HG02840 (cell line): ENCODE measurements around the gene BRD1.

Source experiments
- ATAC-seq: cut with Tn5 transposase; IDR thresholded peaks from one replicate; pipeline ENCODE4 v1.9.1; 2021; ENCODE audit warnings: mild to moderate bottlenecking, moderate library complexity, moderate number of reproducible peaks; ENCODE audit not compliant: unreplicated experiment, low FRiP score

BRD1 gene

DNA sequence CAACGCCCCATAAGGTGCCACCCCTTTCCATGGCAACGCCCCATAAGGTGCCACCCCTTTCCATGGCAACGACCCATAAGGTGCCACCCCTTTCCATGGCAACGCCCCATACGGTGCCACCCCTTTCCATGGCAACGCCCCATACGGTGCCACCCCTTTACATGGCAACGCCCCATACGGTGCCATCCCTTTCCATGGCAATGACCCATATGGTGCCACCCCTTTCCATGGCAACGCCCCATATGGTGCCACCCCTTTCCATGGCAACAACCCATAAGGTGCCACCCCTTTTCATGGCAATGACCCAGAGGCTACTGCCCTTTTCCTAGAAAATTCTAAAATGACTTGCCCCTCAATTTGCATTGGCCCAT is 72.1 kb downstream of the BRD1 start:
- ATAC-seq = no peak

DNA sequence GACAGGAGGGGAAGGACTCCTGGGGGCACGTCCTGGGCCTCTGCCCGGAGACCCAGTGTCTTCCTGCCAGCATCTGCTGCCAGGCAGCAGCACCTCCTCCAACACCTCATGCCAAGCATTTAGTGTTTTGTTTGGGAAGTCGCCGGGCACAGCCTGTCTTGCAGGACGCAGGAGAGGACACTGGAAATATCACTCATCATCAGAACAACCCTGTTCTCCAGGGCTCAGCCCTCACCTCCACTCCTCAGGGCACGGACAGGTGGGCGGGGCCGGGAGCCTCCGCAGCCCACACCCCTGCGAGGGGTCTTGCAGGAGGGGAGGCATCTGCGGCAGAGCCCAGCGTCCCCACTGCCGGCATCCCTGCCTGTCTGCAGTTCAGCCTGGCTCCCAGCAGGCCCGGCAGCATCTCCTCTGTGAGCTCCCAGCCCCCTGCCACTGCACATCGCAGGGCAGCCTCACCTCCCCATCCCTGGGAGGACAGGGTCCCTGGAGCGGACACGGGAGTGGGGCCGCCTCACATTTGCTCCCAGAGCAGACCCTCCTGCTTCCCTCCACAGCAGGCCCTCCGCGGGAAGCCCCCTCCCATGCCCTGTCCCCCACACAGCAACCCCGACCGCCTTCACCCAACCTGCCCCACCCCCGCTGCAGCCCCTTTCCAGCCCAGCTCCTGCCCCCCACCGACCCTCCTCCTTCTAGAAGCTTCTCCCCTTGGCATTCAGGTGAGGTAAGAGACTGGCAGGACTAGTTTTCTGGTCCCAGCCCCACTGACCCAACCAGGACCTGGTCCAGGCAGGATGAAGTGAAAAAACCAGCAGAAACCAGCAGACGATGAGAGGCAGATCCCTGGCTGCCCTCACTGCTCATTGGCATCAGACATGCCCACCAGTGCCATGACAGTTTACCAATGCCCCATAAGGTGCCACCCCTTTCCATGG is 72.7 kb downstream of the BRD1 start:
- no peak for ATAC-seq

DNA sequence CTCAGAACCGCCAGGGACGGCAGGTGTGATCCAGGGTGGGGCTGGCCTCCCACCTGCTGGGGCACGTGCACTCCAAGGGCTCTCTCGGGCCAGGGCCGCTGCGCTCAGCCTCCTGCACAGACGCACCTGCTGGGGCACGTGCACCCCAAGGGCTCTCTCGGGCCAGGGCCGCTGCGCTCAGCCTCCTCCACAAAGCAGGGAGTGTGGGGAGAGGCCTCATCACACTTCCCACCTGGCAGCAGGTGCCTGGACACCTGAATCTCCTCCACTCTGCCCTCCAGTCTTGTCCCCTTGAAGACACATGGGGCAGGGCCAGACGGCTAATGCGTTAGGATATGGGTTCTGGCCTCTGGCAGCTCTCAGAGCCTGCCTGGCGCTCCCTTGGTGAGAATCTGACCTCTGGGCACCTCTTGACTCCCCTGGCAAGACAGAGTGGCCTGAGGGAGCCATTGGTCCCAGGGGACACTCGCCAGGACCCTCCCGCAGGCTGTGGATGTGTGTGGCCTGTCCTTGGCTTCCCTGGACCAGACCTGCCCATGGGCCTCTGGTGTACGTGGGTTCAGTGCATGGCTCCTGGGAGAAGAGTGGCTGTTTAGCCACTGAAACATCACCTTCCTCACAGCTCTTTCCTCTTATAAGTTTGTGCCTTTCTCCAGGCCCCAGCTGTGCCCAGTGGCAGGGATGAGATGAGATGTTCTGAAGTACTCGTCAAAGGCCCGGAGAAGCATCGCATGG is 73.5 kb downstream of the BRD1 start:
- no peak for ATAC-seq

DNA sequence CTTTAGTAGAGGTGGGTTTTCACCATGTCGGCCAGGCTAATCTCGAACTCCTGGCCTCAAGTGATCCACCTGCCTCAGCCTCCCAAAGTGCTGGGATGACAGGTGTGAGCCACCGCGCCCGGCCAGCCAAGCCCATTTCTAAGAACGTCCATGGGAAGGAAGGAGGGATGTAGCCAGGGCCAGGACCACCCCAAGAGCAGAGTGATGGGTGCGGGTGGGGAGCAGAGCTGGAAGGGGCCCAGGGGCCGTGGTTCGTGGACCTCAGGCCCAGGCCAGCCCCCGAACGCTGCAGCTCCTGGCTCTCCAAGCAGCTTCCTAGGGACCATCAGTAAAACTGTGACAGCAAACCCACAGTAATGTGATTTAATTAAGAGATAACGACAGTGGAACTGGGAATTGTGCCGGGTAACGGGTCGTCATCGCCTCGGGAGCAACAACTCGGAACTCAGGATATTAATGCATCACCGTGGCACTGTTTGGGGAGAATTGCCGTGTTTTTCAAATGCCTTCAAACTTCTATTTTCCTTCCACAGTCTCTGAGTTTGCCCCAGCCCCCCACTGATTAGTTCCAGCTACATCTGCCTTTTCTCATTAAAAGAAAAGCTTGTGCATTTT is 74.3 kb downstream of the BRD1 start:
- ATAC-seq = no peak

DNA sequence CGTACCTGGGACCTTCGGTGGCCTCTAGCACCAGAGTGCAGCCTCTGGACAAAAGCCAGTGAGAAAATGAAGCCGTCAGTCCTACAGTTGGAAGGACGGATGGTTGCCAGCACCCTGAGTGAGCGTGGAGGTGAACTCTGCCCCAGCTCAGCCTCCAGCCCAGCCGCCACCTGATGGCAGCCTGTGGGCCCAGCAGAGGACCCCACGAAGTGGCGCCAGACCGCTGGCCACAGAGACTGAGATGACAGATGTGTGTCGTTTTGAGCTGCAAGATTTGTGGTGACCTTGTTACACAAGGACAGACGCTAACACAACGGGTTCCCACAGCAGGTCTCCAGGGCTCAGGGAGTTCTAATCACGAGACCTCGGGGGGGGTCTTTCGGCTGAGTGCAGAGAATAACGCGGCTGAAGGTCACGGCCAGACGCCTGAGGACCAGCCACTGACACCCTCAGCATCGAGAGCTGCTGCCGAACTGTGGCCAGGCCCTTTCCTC is 75.0 kb downstream of the BRD1 start:
- ATAC-seq = no peak

DNA sequence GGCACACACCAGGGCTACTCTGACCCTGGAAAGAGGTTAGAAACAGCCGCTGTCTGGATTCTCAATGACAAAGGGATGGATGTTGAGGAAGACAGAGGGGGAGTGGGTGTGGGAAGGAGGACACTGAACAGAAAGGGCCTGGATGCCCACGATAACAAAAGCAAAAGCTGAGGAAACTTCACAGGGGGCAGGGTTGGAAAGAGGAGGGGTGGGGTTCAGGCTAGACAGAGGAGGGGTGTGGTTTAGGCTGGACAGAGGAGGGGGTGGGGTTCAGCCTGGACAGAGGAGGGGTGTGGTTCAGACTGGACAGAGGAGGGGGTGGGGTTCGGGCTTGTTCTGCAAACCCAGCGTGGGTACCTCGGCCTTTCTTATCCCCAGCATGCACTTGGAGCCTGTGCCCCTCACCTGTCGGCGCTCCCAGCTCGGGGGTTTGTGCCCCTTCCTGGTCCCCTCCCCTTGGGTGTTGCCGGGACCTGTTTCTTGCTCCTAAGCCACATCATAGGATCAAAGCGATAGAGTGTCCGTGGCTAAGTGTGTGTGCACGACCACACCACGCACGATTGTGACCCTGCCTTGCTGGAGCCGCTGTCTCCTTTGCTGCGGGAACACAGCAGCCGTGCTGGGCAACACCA is 75.6 kb downstream of the BRD1 start:
- no peak for ATAC-seq

DNA sequence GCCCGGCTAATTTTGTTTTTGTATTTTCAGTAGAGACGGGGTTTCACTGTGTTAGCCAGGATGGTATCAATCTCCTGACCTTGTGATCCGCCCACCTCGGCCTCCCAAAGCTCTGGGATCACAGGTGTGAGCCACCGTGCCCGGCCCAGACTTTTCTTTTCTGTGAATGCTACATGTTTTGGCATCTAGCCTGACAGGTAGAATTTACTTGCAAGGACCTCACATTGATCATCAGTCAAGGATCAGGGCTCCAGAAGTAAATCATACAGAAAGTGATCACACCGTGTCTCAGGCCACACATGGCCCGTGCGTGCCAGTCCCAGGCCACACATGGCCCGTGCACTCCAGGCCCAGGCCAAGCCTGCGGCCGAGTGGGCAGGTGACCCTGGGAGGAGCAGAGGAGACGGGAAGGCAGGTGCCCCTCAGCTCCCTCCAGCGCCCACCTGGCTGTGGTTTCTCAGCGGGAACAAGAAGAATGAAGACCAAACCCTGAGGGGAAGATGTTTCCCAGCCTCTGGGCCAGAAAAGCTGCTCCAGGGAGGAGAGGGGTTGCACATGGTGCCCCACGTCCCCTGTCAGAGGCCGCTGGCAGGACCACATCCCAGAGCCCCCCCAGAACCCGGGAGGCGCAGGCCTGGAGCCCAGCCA is 76.2 kb downstream of the BRD1 start:
- ATAC-seq = no peak

DNA sequence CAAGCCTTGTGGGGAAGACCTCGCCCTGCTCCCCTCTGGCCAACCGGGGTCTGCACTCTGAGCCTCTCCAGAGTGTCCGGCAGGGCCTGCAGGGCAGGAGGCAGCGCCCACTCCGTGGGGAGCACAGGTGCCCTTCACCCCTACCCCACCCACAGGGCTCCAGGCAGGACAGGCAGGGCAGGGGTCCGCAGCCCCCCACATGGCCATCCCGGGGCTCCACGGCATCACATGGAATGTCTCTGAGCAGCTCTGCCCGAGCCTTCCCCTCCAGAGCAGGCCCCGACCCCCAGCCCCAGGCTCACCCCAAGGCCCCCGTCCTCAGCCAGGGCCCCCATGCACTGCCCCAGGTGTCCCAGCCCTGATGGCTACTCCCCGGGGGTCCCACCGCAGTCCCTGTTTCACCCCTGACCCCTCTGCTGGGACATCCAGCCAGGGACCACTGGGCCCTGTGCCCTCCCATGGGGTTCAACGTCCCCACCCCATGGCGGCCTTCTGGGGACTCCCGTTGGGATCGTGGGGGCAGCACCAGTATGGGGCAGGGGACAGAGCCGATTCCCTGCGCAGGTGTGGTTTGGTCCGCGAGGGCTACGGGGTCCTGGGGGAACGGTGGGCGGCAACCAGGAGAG is 77.7 kb downstream of the BRD1 start:
- ATAC-seq = no peak

DNA sequence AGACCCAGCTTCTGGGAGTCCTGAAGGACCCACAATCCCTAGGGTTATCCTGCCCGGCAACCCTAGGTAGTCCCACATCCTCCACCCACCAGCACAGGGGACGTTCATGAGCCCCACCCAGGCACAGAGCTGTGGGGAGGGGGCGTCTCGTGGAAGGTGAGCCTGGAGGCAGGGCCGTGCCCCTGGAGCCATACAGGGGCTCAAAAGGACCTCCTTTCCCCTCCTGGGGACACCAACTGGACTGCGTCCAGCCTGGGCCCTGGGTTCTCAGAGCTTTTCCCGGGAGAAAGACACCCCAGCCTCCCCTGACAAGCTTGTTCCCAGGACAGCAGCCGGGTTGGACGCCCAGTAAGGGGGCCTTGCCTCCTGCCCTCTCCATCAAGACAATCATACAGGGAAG is 78.4 kb downstream of the BRD1 start:
- no peak for ATAC-seq

DNA sequence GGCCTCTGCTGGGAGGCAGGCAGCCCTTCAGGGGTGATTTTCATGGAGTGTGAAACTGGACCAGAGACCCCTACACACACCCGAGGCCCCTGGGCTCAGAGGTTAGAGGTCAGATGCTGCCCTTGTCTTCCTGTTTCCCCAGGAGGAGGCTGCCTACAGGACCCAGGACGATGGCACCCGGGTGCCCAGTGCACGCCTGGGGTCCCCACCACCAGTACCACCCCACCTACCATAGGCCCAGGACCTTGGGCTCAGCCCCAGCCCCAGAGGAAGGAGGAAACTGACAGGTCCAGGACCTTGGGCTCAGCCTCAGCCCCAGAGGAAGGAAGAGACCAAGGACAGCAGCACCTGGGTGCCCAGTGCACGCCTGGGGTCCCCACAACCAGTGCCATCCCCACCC is 79.2 kb downstream of the BRD1 start:
- ATAC-seq = no peak

DNA sequence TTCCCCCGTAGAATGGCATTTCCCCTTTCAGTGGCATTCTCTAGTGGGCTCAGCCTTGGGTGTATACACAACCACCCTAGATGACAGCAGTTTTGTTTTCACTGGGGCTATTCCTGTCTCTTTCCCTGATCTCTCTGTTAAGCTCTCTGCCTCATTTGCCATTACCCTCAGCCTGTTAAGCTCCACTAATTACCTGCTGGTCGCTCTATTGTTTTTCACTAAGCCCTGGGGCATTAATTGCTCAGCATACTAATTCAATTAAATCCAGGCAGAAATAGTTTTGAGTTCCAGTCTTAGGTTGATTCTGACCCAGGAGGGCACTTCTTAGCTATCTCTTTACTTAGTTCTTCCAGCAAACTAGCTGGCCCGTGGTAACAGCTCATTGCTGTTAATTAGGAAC is 80.0 kb downstream of the BRD1 start:
- ATAC-seq = no peak

DNA sequence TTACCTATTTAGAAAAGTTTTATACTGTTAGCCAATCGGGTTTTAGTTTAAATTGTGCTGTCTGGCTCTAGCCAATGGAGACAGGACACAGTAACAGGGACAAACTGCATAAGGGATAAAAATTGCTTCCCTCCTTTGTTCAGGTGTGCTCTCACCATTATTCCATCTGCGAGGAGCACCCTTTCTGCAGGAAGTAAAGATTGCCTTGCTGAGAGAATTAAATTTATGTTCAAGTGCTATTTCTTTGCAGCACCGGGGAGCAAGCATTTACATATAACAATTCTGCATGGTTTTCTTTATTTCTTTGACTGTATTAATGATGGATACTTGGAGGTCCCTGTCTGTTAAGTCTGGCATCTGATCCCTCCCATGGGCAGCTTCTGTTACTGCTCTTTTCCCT is 80.5 kb downstream of the BRD1 start:
- no peak for ATAC-seq

DNA sequence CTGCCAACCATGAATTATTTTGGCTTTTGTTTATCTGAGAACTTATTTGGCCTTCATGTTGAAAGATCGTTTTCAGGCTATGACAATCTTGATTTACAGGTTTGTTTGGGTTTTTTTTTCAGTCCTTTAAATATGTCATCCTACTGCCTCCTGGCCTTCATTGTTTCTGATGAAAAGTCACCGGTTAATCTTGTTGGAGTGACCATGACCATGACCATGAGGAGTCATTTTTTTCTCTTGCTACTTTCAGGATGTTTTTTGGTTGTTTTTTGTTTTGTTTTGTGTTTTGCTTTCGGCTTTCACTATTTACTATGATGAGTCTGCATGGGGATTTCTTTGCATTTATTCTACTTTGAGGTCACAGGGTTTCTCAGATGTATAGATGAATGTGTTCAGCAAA is 81.6 kb downstream of the BRD1 start:
- ATAC-seq = no peak

DNA sequence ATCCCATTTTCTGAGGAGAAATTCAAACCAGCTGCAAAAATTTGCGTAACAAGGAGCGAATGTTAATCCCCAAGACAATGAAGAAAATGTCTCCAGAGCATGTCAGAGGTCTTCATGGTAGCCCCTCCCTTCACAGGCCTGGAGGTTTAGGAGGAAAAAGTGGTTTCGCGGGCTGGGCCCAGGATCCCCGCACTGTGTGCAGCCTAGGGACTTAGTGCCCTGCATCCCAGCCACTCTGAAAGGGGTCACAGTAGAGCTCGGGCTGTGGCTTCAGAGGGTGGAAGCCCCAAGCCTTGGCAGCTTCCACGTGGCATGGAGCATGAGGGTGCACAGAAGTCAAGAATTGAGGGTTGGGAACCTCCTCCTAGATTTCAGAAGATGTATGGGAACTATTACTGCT is 87.4 kb downstream of the BRD1 start:
- ATAC-seq = no peak

DNA sequence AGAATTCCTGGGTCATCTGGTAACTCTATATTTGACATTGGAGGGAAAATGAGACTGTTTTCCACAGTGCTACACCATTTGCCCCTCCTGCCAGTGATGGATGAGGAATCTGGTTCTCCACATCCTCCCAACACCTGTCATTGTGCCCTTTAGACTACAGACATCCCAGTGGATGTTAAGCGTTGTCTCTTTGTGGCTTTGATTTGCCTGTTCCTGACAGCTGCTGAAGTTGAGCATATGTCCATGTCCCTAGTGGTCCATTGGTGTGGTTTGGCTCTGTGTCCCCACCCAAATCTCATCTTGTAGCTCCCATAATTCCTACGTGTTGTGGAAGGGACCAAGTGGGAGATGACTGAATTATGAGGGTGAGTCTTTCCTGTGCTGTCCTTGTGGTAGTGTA is 88.5 kb downstream of the BRD1 start:
- ATAC-seq = no peak

DNA sequence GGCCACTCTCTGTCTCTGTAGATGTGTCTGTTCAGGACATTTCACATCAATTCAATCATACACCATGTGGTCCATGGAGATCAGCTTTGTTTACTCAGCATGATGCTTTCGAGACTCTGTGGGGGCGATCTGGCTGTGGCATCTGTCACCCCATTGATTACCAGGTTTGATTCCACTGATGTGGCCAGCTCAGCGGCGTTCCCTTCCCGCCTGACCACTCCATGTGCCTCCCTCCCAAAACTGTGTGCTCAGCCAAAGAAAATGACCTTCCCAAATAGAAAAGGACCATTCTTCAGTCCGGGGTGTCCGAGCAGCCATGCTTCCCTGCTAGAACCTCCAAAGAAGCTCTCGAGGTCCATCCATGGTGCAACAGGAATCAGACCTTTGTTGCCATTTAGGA is 89.1 kb downstream of the BRD1 start:
- no peak for ATAC-seq

DNA sequence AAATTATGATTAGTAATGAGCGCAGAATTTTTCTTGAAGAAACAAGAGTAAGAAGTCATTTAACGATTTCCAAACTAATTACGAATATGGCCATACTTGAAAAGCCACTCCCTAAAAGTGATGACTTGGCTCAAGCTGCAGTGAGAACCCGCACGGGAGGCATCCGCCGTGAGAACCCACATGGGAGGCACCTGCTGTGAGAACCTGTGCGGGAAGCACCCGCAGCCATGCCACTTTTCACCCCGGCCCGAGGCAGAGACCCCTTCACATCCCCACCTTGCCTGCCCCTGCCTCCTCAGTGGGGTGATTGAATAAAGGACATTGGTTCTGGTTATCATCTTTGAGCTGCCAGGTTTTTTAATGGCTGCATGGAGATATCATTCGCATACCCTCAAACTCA is 89.7 kb downstream of the BRD1 start:
- ATAC-seq = no peak

DNA sequence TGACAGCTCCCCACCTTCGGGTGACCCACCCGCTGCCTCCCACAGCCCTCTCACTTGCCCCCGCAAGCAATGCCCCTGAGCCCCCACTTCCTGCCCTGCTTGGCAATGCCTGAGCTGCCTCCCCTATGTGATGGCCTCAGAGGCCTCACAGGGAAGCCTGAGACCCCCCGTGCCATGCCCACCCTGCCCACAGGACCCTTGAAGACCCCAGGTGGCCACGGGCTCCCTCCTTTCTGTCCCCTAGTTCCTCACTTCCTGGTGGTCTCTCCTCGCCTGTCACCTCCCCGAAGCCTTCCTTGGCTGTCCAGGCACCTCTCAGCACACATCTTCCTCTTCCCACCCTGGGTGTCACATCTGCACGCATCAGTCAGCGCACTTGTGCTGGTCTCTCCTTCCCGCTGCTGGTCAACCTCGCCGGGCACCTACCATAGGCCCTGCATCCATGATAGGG is 90.5 kb downstream of the BRD1 start:
- no peak for ATAC-seq

DNA sequence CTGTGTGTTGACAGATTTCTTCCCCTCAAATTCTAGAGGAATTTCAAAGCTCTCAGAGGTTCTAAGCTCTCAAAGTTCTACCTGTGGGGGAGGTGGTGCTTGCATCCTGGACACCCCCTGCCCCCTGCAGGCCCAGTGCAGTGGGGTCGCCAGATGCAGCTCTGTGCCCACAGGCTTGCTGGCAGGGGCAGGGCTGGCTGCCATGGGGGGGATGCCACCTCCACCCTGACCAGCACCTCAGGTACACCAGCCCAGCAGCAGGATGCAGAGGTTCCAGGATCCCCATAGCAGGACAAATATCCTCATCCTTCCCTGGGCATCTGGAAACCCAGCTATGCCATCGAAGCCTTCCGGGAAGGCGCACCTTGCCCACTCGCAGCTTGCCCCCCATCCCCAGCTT is 91.1 kb downstream of the BRD1 start:
- no peak for ATAC-seq

DNA sequence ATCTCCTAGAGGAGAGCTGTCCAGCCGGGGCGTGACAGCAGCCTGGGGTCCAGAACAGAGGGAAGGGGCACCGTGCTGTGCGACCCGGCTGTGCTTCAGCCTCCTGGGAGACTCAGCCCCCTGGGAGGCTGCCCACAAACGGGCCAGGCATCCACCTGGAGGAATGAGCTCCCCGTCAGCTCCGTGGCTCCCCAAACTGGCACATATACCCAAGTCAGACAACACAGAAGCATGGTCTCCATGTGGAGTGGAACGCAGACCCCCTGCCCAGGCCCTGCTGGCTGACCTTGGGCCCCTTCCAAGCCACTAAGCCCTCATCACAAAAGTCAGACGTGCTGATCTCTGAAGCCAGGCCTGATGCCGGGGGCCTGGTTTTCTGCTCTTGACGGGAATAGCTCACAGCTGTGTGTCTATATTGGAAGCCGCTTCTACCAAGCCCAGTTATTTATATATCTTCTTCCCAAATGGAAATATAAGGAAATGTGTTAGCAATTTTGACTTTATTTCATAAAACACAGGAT is 91.7 kb downstream of the BRD1 start:
- no peak for ATAC-seq
